GM19099 (cell line): ENCODE results near the gene MAMDC4.

Source experiments
- POLR2A ChIP-seq: IDR thresholded peaks from 3 replicates; pipeline ENCODE4 v1.6.1; 2011; ENCODE audit warnings: low read depth; ENCODE audit not compliant: insufficient read length; ENCODE audit errors: extremely low read depth

MAMDC4 gene

GRCh38 chr9:136821826-136822544, 30.2 kb upstream of the MAMDC4 start:
- TF ChIP-seq POLR2A, result no peak

- no peak for TF ChIP-seq POLR2A
These were observed 28.8 kb upstream of the MAMDC4 start for GRCh38 chr9:136823136-136824046.

DNA sequence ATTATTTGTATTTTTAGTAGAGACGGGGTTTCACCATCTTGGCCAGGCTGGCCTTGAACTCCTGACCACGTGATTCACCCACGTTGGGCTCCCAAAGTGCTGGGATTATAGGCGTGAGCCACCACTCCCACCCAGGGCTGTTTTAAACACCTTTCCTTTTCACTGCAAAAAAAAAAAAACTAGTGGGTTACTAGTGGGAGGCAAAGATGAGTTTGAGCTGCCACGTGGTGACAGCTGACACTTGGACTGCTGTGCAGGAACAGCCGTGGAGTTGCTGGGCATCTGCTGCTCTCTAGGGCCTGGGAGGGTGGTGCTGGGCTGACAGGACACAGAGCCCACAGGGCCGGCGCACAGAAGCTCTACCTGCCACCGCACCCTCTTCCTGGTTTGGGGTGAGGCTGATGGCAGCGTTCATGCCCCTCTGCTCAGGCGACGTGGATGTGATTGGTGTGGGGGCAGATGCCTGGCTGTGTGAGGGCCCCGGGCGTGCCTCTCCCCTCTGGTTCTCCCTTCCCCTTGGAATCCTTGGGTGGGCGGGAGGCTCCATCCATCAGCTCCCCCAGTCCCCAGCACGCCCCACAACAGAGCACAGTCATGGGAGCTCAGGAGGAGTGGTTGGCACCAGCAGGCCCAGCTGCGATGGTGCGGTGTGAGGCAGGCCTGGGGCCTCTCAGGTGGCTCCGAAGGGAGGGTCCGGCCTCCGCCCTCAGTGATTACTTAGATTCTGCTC, 27.5 kb upstream of the MAMDC4 start:
- no peak for TF ChIP-seq POLR2A

DNA sequence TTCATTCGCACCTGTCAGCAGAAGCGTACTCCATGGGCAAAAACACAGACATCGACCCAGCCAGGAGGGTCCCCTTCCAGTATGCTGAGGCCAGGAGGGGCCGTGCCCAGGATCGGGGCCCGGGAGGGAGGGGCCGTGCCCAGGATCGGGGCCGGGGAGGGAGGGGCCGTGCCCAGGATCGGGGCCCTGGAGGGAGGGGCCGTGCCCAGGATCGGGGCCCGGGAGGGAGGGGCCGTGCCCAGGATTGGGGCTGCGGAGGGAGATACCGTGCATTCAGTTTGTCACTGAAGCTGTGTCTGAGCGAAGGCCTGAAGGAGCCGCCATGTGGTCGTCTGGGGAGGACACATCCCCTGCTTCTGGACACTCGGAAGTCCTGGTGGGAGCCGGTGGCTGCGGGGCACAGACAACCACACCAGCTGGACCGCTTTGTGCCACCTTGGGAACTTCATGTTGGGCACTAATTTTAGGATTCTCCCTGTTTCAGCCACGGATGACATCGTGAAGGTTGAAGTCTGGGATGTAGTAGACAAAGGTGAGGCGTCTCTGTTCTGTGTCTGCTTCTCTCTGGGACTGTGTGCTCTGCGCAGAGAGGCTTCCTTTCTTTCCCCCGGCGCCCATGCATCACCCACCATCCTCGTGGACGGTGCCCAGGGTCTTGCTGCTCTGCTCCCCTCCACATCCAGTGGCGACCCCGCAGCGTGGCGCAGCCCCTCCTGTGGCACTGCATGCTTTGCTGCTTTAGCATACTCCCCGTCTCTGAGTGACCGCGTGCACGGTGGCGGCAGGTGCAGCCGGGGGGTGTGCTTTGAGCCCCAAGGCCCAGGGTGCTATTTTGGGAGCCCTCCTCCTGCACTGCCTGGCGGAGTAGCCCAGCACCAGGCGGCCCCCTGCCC, 26.6 kb upstream of the MAMDC4 start:
- TF ChIP-seq POLR2A, result no peak

DNA sequence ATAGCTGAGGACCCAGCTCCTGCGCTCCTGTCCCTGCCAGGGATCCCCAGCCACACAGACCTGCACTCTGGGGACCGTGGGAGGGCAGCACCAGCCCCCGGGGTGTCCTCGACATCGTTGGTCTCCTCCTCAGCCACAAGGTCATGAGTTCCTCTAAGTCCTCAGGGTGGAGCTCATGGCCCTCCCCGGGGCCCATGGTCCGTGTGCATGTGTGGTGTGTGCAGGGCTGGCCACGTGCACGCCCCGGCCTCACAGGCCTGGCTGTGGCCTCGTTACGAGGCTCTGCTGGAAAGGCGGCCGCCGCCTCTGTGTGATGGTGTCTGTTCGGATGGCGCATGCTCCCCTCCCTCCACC, 26.0 kb upstream of the MAMDC4 start:
- TF ChIP-seq POLR2A, result no peak

GRCh38 chr9:136826703-136827582, 25.2 kb upstream of the MAMDC4 start:
- no peak for TF ChIP-seq POLR2A

DNA sequence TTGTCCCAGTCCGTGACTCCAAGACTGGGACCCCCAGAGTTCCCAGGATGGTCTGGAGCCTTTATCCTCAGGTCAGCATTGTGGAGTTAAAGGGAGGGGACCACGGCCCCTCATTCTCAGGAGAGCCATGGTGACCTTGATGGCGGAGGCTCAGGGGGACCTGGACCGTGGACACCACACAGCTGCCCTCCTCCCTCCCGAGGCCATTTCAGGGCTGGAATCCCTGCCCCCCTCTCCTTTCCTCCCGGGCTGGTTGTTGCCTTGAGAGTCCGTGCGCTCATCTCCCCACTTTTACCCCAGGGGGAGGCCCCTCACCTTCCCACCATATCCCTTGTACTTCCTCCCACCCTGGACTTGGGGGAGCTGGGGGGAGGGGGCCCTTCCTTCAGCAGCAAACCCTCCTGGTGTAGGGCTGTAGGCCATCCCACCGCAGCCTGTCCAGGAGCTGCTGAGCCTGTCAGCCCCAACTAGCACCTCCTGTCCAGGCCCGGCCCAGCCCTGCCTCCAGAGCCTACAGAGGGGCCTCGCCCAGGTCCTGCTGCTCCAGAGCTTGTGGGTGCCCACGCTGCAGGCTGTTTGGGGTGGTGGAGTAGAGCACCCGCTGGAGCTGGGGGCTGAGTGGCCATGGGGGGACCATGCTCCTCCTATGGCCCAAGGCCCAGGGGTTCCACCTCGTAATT, 24.2 kb upstream of the MAMDC4 start:
- TF ChIP-seq POLR2A, result no peak

GRCh38 chr9:136828474-136829140, 23.5 kb upstream of the MAMDC4 start:
- no peak for TF ChIP-seq POLR2A

DNA sequence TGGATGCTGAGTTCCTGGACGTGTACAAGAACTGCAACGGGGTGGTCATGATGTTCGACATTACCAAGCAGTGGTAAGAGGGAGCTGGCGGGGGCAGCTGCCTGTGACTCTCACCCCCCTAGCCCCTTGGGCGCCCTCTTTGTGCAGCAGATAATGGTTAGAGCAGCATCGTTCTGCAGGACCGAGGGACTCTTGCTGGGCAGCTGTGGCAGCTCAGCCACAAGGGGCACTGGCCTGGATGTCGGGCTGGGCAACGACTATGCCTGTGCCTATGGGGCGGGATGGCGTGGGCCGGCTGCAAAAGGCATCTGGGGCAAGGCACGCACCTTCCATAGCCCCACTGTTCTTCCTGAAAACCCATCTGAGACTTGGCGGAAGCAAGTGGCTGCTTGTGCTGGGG, 22.7 kb upstream of the MAMDC4 start:
- TF ChIP-seq POLR2A, result no peak

DNA sequence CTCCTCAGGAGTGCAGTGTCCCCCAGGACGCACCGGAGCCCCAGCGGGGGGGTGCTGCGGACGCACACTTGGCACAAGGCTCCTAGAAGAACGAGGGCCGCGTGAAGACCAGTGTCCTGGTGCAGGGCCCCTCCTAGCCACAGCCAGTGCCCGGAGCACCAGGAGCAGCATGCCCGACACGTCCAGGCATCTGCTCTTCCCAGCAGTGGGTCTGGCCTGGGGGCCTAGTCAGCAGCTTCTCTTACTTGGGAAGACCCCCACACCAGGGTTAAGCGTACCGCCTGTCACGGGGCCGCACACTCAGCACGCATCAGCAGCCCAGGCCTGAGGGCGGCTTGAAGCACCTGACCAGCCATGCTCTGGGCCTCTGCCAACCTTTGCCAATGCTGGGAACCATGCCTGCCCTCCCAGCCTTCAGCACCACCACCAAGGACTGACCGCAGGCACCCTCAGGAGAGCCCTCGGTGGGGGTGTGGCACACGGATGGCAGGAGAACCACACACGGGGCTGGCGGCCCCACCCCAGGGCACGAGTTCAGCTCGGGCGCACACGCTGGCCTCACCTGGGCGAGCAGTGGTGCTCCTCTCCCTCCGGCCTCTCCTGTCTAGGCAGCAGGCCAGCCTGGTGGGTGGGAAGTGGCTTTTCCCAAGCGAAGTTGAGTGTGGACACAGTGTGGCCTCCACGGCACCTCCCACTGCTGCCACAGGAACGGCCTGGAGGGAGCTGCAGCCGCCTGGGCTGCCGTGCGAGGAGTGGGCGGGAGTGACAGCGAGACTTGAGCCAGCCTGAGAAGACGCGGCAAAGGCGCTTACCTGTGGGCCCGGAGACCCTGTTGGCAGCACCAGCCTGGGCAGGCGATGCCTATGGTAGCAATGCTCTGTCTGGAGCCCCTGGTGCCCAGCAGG, 21.9 kb upstream of the MAMDC4 start:
- no peak for TF ChIP-seq POLR2A

GRCh38 chr9:136831002-136831719, 21.0 kb upstream of the MAMDC4 start:
- TF ChIP-seq POLR2A, result no peak
